GM12878 (cell line): ENCODE results near the gene POMP. TPM values are rescaled to one million over a fixed set of nuclear protein-coding genes. Genes with fewer than 3 reads are reported as not detected.

Experiments used
- ATAC-seq: fragments of 200-7000 bp; cut with Tn5 transposase; 3 replicates; pipeline ENCODE4 v1.9.1; 2020; ENCODE audit warnings: mild to moderate bottlenecking, moderate library complexity
- BruUV-seq: library from RNA; stranded (reverse); fragments of 400-500 nt; replicated peaks from 2 replicates; lab custom pipeline; 2021; lab: Mats Ljungman, UMichigan
- CTCF ChIA-PET: fragments of 300-600 bp; sonication (Branson Sonifier 250); formaldehyde crosslinking; extraction: SDS; loops from one replicate; lab custom pipeline; 2021; ENCODE audit warnings: inconsistent platforms; lab: Yijun Ruan, JAX
- POLR2A ChIA-PET: fragments of 350-600 bp; formaldehyde crosslinking; extraction: SDS; loops from one replicate; lab custom pipeline; 2021; ENCODE audit warnings: inconsistent platforms; lab: Charles Lee
- RAD21 ChIA-PET: fragments of 300-600 bp; sonication (Branson Sonifier 250); formaldehyde crosslinking; loops from one replicate; lab custom pipeline; 2023; ENCODE audit warnings: antibody characterized with exemption; ENCODE audit not compliant: unreplicated experiment; lab: Charles Lee
- SMC1A ChIA-PET: fragments of 300-600 bp; sonication (Branson Sonifier 250); formaldehyde crosslinking; loops from one replicate; lab custom pipeline; 2023; ENCODE audit not compliant: unreplicated experiment, uncharacterized antibody; lab: Charles Lee
- DNase-seq: peaks from one replicate; pipeline ENCODE4 v3.0.0-alpha.2; 2011; ENCODE audit warnings: low read depth, low spot score
- FAIRE-seq: peaks from 3 replicates; lab custom pipeline; 2011; peaks lifted over from hg19 to GRCh38; lab: Jason Lieb, UNC
- H2AFZ ChIP-seq: 2 replicates; pipeline ENCODE4 v1.6.0; 2011; ENCODE audit warnings: low read depth, low read length, control low read depth; ENCODE audit not compliant: control insufficient read depth
- H3K27ac ChIP-seq: 2 replicates; pipeline ENCODE4 v1.5.1; 2011; ENCODE audit warnings: control low read depth; ENCODE audit not compliant: control insufficient read depth, insufficient read depth
- H3K27me3 ChIP-seq, 2 experiments: replicated peaks in 1 of 2; 2 replicates each; pipeline versions ENCODE4 v1.6.0 to v1.6.1; 2011; ENCODE audit warnings: low read length in 1 of 2; ENCODE audit not compliant: control insufficient read depth in 2 of 2, insufficient read depth in 2 of 2
- H3K36me3 ChIP-seq, 2 experiments: 2 replicates each; pipeline ENCODE4 v1.5.1; 2011; ENCODE audit warnings: low read length in 1 of 2; ENCODE audit not compliant: control insufficient read depth in 2 of 2, insufficient read depth in 2 of 2
- H3K4me1 ChIP-seq: 2 replicates; pipeline ENCODE4 v1.6.1; 2011; ENCODE audit warnings: mild to moderate bottlenecking, low read length, moderate library complexity, mixed read lengths; ENCODE audit not compliant: control insufficient read depth, insufficient read depth
- H3K4me2 ChIP-seq: 2 replicates; pipeline ENCODE4 v1.6.0; 2011; ENCODE audit warnings: control low read depth; ENCODE audit not compliant: control insufficient read depth, insufficient read depth
- H3K4me3 ChIP-seq: fragments of 200-600 bp; sonication (generic); 2 replicates; pipeline ENCODE4 v1.5.1; 2016
- H3K79me2 ChIP-seq: 2 replicates; pipeline ENCODE4 v1.6.0; 2011; ENCODE audit warnings: low read length; ENCODE audit not compliant: control insufficient read depth, insufficient read depth
- H3K9ac ChIP-seq: 2 replicates; pipeline ENCODE4 v1.8.0; 2011; ENCODE audit warnings: low read length, control low read depth, mixed read lengths; ENCODE audit not compliant: control insufficient read depth, insufficient read depth
- H3K9me3 ChIP-seq: replicated peaks from 3 replicates; pipeline ENCODE4 v1.5.1; 2011; ENCODE audit warnings: mild to moderate bottlenecking, low read length; ENCODE audit not compliant: control insufficient read depth, insufficient read depth
- H4K20me1 ChIP-seq: 2 replicates; pipeline ENCODE4 v1.6.0; 2011; ENCODE audit not compliant: control insufficient read depth, insufficient read depth
- MLLT1 ChIP-seq: fragments of 450-650 bp; IDR thresholded peaks from 2 replicates; pipeline ENCODE4 v1.6.1; 2016; ENCODE audit warnings: mild to moderate bottlenecking
- MYC ChIP-seq: IDR thresholded peaks from 2 replicates; pipeline ENCODE4 v1.6.1; 2011; ENCODE audit warnings: mild to moderate bottlenecking, low read length, moderate library complexity, inconsistent platforms; ENCODE audit not compliant: insufficient read depth, insufficient replicate concordance, insufficient read length, severe bottlenecking
- SMC3 ChIP-seq: IDR thresholded peaks from 2 replicates; pipeline ENCODE4 v1.6.1; 2011; ENCODE audit warnings: low read length, improper control_type of control experiment, borderline replicate concordance
- USF2 ChIP-seq: IDR thresholded peaks from 2 replicates; pipeline ENCODE4 v1.6.1; 2011; ENCODE audit warnings: low read depth, low read length, improper control_type of control experiment, borderline replicate concordance
- whole genome bisulfite sequencing: methylation state at CpG from one replicate; pipeline ENCODE4 v1.1.6; 2016; ENCODE audit warnings: low lambda C conversion rate; ENCODE audit not compliant: insufficient replicate concordance, insufficient coverage; ENCODE audit errors: missing lambda C conversion rate; 5-methylcytosine and 5-hydroxymethylcytosine counted together
- in situ Hi-C: fragments of 300-500 bp; cut with MboI; formaldehyde crosslinking; loops from 9 replicates; pipeline ENCODE4 v1.14.3; 2018; ENCODE audit warnings: mixed read lengths
- intact Hi-C: fragments of 100-400 bp; cut with micrococcal nuclease; formaldehyde crosslinking; loops from one replicate; pipeline ENCODE4 v1.14.2; 2022; ENCODE audit not compliant: unreplicated experiment
- polyA plus RNA-seq, 11 experiments: library from polyadenylated mRNA; depleted of rRNA in 4 of 11; unstranded in 6 of 11; stranded (reverse) in 5 of 11; fragments of >200 nt; fragmentation: Nextera tagmentation in 4 of 11; fragmentation: Illumina TruSeq in 1 of 11; extraction: Ambion mirVana in 4 of 11; extraction: Trizol in 1 of 11; gene quantifications; 1 replicate in 1 of 11; 2 replicates in 10 of 11; pipeline versions ENCODE4 v1.2.1 to v1.2.3, GENCODE V29; 2011 to 2016; ENCODE audit warnings: inconsistent platforms in 2 of 11, missing spikeins in 2 of 11, low read depth in 1 of 11
- total RNA-seq, 4 experiments: library from RNA; depleted of rRNA in 3 of 4; stranded (reverse); fragments of >200 nt in 3 of 4; fragmentation: Illumina TruSeq in 1 of 4; extraction: Trizol in 1 of 4; gene quantifications; 2 replicates each; pipeline versions ENCODE4 v1.2.1 to v1.2.3, GENCODE V29; 2013 to 2021

Gene POMP
- total and polyA plus RNA-seq, 10 of the 15 experiments (the other 5 are each of a cell fraction or from before 2014, with no cell fraction given), result 90.4 to 668 (median 144) TPM

GRCh38 chr13:28719227-28720055 lies 60.5 kb downstream of the POMP start:
- Histone ChIP-seq H3K4me3 (peak overlapping the region; percentile 72; the same call in 1 of the 2 replicates), H3K4me1 (no peaks in the 10 kb centered on the region), H3K9ac (peak overlapping the region; percentile 76), H3K36me3 (no peaks in the 10 kb centered on the region), H3K27me3 (no peaks in the 10 kb centered on the region), H3K4me2 (peak overlapping the region; percentile 86), H2AFZ (peak overlapping the region; percentile 95), H4K20me1 (no peaks in the 10 kb centered on the region), H3K27ac (0 out of 2 replicates have a peak overlapping the region, but pooled peaks have one; percentile 14), H3K79me2 (no peaks in the 10 kb centered on the region), H3K9me3 (no peaks in the 10 kb centered on the region)
- WGBS, result 41% methylated on average over 15 of the region's 15 CpGs
- no TSS peak for BruUV-seq
- intact Hi-C loops, result no loop called here
- peak; percentile 14; the same call in 1 of the 2 replicates for TF ChIP-seq MLLT1
- no peak for TF ChIP-seq USF2
- TF ChIP-seq SMC3, result no peak
- no peak for TF ChIP-seq MYC
- FAIRE-seq (no peak), DNase-seq (no peak), ATAC-seq (no peak)
- ChIA-PET CTCF (interaction anchor here (0.8 to 0.9 kb wide), 2 partner anchors 13 to 143 kb away, joined by 3 to 4 read pairs; no protein-coding TSS in a partner anchor), SMC1A (interaction anchor here (1.3 to 1.6 kb wide), 3 partner anchors 8 to 58 kb away, joined by 3 to 6 read pairs (median 3); no protein-coding TSS in a partner anchor), RAD21 (interaction anchor here (0.9 to 1.1 kb wide), 4 partner anchors 58 to 82 kb away, joined by 3 to 4 read pairs (median 4); partner anchors contain the start of gene POMP), POLR2A (interaction anchor here (0.6 kb wide), 1 partner anchor 136 kb away, joined by 3 read pairs; no protein-coding TSS in a partner anchor)
- in situ Hi-C loops, result no loop called here
